ENCODE measurements around the gene SARNP.

GRCh38 chr12:55728186-55728938, 89.2 kb downstream of the SARNP start:
- TF ChIP-seq POLR2AphosphoS5 (IDR thresholded peaks at IDR 0.05; ENCODE audit: low read depth, low read length), result no peak; the same call in 1 of the 2 replicates
- TF ChIP-seq SIN3A (IDR thresholded peaks at IDR 0.05; ENCODE audit: borderline replicate concordance, insufficient read depth, low read length), result 0 out of 2 replicates have a peak, but pooled peaks have one; percentile 5
- TF ChIP-seq REST (IDR thresholded peaks at IDR 0.05; ENCODE audit: insufficient read depth in 1 of 2, low read depth in 2 of 2, low read length in 2 of 2), result no peak
- no peak for TF ChIP-seq TAF1 (IDR thresholded peaks at IDR 0.05; ENCODE audit: borderline replicate concordance, insufficient read depth, low read length)
